Measurements from ENCODE around the gene RXFP1.

The RXFP1 gene

GRCh38 chr4:158613046-158613445, 91.4 kb downstream of the RXFP1 start:
- DNase-seq (ENCODE audit: extremely low spot score): no peak
- POLR2A ChIA-PET: no interaction called here
- TF ChIP-seq ELF4 (IDR thresholded peaks at IDR 0.05): no peak
- TF ChIP-seq NFRKB (IDR thresholded peaks at IDR 0.05): no peak
- TF ChIP-seq FOXK2 (IDR thresholded peaks at IDR 0.05): no peak
- no peak for TF ChIP-seq CTBP1 (IDR thresholded peaks at IDR 0.05; ENCODE audit: borderline replicate concordance)
- TF ChIP-seq, protein P1, sequence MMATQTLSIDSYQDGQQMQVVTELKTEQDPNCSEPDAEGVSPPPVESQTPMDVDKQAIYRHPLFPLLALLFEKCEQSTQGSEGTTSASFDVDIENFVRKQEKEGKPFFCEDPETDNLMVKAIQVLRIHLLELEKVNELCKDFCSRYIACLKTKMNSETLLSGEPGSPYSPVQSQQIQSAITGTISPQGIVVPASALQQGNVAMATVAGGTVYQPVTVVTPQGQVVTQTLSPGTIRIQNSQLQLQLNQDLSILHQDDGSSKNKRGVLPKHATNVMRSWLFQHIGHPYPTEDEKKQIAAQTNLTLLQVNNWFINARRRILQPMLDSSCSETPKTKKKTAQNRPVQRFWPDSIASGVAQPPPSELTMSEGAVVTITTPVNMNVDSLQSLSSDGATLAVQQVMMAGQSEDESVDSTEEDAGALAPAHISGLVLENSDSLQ (IDR thresholded peaks at IDR 0.05): no peak
- no peak for TF ChIP-seq TARDBP (IDR thresholded peaks at IDR 0.05)
- TF ChIP-seq SUZ12 (IDR thresholded peaks at IDR 0.05): no peak
- no peak for TF ChIP-seq LEF1 (IDR thresholded peaks at IDR 0.05; ENCODE audit: borderline replicate concordance)
- TF ChIP-seq SP1 (IDR thresholded peaks at IDR 0.05): no peak
- TF ChIP-seq L3MBTL2 (conservative IDR thresholded peaks at IDR 0.05): no peak
- no peak for TF ChIP-seq FOXM1 (IDR thresholded peaks at IDR 0.05; ENCODE audit: borderline replicate concordance)
- TF ChIP-seq ARNT (IDR thresholded peaks at IDR 0.05): no peak
- no peak for TF ChIP-seq BHLHE40 (IDR thresholded peaks at IDR 0.05; ENCODE audit: borderline replicate concordance)
- no peak for TF ChIP-seq ZNF384 (IDR thresholded peaks at IDR 0.05)
- no peak for TF ChIP-seq HDGF (IDR thresholded peaks at IDR 0.05; ENCODE audit: borderline replicate concordance)
- no peak for TF ChIP-seq FOXA1 (IDR thresholded peaks at IDR 0.05)
- CTCF ChIA-PET: no interaction called here

GRCh38 chr4:158617956-158618355, 96.3 kb downstream of the RXFP1 start:
- no peak for DNase-seq (ENCODE audit: extremely low spot score)
- POLR2A ChIA-PET: no interaction called here
- CTCF ChIA-PET: interaction anchor here (0.6 kb wide), 1 partner anchor 497 kb away, joined by 3 read pairs; no protein-coding TSS in a partner anchor
- TF ChIP-seq ARNT (IDR thresholded peaks at IDR 0.05): no peak
- TF ChIP-seq FOXM1 (IDR thresholded peaks at IDR 0.05; ENCODE audit: borderline replicate concordance): no peak
- TF ChIP-seq BHLHE40 (IDR thresholded peaks at IDR 0.05; ENCODE audit: borderline replicate concordance): no peak

GRCh38 chr4:158621729-158622128, 100.0 kb downstream of the RXFP1 start:
- DNase-seq (ENCODE audit: extremely low spot score): no peak
- ChIA-PET POLR2A (no interaction called here), CTCF (interaction anchor here (1.0 kb wide), 1 partner anchor 126 kb away, joined by 3 read pairs; no protein-coding TSS in a partner anchor)
- TF ChIP-seq, protein P1 (IDR thresholded peaks at IDR 0.05): no peak
- no peak for TF ChIP-seq TARDBP (IDR thresholded peaks at IDR 0.05)
- no peak for TF ChIP-seq FOXM1 (IDR thresholded peaks at IDR 0.05; ENCODE audit: borderline replicate concordance)
- no peak for TF ChIP-seq LEF1 (IDR thresholded peaks at IDR 0.05; ENCODE audit: borderline replicate concordance)
- TF ChIP-seq BHLHE40 (IDR thresholded peaks at IDR 0.05; ENCODE audit: borderline replicate concordance): no peak
- TF ChIP-seq HDGF (IDR thresholded peaks at IDR 0.05; ENCODE audit: borderline replicate concordance): no peak

DNA sequence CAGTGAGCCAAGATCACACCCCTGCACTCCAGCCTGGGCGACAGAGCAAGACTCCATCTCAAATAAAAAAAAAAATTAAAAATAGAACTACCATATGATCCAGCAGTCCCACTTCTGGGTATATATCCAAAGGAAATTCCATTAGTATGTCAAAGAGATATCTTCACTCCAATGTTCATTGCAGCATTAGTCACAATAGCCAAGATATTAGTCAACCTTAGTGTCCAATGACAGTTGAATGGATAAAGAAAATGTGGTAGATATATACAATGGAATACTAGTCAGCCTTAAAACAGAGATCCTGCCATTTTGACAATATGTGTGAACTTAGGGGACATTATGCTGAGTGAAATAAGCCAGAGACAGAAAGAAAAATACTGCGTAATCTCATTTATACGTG, 100.6 kb downstream of the RXFP1 start:
- TF ChIP-seq ZNF384 (IDR thresholded peaks at IDR 0.05) (no peak), NFRKB (IDR thresholded peaks at IDR 0.05) (no peak)
- no peak for DNase-seq (ENCODE audit: extremely low spot score)
- POLR2A ChIA-PET: no interaction called here
- CTCF ChIA-PET: no interaction called here

DNA sequence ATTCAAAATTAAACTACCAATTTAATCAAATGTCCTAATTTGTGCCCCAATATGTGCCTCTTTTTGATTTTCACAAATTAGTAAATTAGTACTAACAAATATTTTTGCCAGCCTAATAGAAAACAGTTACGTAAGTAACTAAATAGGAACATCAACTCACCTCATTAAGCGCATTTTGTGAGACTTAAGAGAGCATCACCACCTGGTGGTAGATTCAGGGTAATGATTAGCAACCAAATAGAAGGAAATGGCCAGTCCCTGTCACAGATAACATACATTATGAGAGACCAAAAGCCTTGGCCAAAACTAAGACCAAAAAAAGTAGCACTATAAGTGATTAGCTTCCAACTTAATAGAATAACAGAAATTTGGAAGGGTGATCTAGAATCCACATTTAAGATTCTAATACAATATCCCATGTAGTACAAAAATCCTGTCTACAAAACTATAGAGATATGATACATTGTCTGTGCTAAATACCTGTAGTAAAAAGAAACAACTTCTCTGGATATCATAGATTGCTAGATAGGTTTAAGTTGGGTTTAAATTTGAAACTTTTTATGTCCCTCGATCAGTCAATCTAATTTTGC, 103.3 kb downstream of the RXFP1 start:
- POLR2A ChIA-PET: no interaction called here
- TF ChIP-seq SUZ12 (IDR thresholded peaks at IDR 0.05) (no peak), ELF4 (IDR thresholded peaks at IDR 0.05) (no peak), SP1 (IDR thresholded peaks at IDR 0.05) (no peak), FOXM1 (IDR thresholded peaks at IDR 0.05; ENCODE audit: borderline replicate concordance) (no peak), NFRKB (IDR thresholded peaks at IDR 0.05) (no peak), FOXA1 (IDR thresholded peaks at IDR 0.05) (no peak), CTBP1 (IDR thresholded peaks at IDR 0.05; ENCODE audit: borderline replicate concordance) (no peak), LEF1 (IDR thresholded peaks at IDR 0.05; ENCODE audit: borderline replicate concordance) (no peak), L3MBTL2 (conservative IDR thresholded peaks at IDR 0.05) (no peak)
- TF ChIP-seq, protein P1 (IDR thresholded peaks at IDR 0.05): no peak
- peak; percentile 35 for DNase-seq (ENCODE audit: extremely low spot score)
- CTCF ChIA-PET: interaction anchor here (1.1 to 1.8 kb wide), 2 partner anchors 129 to 369 kb away, joined by 5 read pairs; no protein-coding TSS in a partner anchor

- no peak for TF ChIP-seq L3MBTL2 (conservative IDR thresholded peaks at IDR 0.05)
- no peak for TF ChIP-seq FOXA1 (IDR thresholded peaks at IDR 0.05)
- no peak for TF ChIP-seq ZNF384 (IDR thresholded peaks at IDR 0.05)
- TF ChIP-seq, protein P1 (IDR thresholded peaks at IDR 0.05): no peak
- no peak for TF ChIP-seq NFRKB (IDR thresholded peaks at IDR 0.05)
- TF ChIP-seq TARDBP (IDR thresholded peaks at IDR 0.05): no peak
- no peak for TF ChIP-seq FOXK2 (IDR thresholded peaks at IDR 0.05)
- TF ChIP-seq FOXM1 (IDR thresholded peaks at IDR 0.05; ENCODE audit: borderline replicate concordance): no peak
- no peak for TF ChIP-seq HDGF (IDR thresholded peaks at IDR 0.05; ENCODE audit: borderline replicate concordance)
- no peak for TF ChIP-seq CTBP1 (IDR thresholded peaks at IDR 0.05; ENCODE audit: borderline replicate concordance)
- no peak for TF ChIP-seq SUZ12 (IDR thresholded peaks at IDR 0.05)
- no peak for TF ChIP-seq BHLHE40 (IDR thresholded peaks at IDR 0.05; ENCODE audit: borderline replicate concordance)
- no peak for TF ChIP-seq ARNT (IDR thresholded peaks at IDR 0.05)
- no peak for TF ChIP-seq SP1 (IDR thresholded peaks at IDR 0.05)
- TF ChIP-seq ELF4 (IDR thresholded peaks at IDR 0.05): no peak
- TF ChIP-seq LEF1 (IDR thresholded peaks at IDR 0.05; ENCODE audit: borderline replicate concordance): no peak
- POLR2A ChIA-PET: no interaction called here
- CTCF ChIA-PET: interaction anchor here (1.1 to 1.8 kb wide), 2 partner anchors 130 to 370 kb away, joined by 5 read pairs; no protein-coding TSS in a partner anchor
- no peak for DNase-seq (ENCODE audit: extremely low spot score)
Measured at GRCh38 chr4:158625544-158625943, 103.9 kb downstream of the RXFP1 start.

Data from HEK293T (cell line).